Stromal cell of bone marrow (primary cell): ENCODE measurements around the gene COA5.

Experiments used
- DNase-seq: peaks from one replicate; pipeline ENCODE4 v3.0.0-alpha.2; 2012; ENCODE audit warnings: low read depth

Gene COA5

DNA sequence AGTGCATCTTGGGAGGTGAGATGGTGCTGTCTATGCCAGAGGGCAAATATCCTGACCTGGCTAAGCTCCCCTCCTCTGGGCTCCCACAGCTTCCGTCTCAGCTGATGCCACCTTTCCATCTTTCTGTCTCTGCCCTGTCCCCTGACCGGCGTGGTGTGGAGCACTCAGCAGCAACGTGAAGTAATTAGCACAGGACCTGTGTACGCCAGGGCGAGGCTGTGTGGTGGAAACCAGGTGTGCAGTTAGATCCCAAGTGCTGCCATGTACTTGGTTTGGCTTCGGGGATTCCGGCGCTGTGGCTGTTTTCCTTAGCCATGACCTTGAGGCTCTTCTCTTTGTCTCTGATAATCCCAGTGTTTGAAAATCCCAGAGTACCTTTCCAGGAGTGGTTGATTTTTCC is 36.5 kb downstream of the COA5 start:
- DNase-seq: no peak

DNA sequence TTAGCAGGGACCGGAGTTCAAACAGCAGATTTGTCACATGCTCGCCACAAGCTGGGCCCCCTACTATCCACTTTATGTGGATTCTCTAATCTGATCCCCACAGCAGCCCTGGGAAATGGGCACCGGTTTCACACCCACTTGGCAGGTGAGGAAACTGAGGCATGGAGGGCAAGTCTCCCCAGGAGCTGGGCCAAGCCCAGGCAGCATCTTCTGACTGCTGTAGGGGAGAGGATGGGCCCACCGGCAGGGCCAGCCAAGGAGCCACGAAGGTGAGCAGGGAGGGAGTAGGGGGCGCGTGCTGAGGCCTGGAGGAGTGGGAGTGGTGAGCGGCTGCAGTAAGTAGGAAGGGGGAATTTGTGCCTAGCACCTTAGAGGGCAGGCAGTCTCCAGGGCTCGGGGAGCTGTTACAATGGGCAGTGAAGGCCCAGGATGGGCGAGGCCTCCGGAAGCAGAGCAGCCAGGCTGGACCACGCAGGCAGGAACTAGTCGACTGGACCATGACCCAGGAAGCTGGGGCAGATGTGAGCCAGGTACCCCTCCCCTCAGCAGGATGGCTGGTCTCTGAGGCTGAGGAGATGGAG is 37.1 kb downstream of the COA5 start:
- no peak for DNase-seq

- DNase-seq: no peak
Observed at GRCh38 chr2:98570356-98570755, 38.0 kb downstream of the COA5 start.

- DNase-seq: no peak
Observed at GRCh38 chr2:98569915-98570314, 38.4 kb downstream of the COA5 start.

DNA sequence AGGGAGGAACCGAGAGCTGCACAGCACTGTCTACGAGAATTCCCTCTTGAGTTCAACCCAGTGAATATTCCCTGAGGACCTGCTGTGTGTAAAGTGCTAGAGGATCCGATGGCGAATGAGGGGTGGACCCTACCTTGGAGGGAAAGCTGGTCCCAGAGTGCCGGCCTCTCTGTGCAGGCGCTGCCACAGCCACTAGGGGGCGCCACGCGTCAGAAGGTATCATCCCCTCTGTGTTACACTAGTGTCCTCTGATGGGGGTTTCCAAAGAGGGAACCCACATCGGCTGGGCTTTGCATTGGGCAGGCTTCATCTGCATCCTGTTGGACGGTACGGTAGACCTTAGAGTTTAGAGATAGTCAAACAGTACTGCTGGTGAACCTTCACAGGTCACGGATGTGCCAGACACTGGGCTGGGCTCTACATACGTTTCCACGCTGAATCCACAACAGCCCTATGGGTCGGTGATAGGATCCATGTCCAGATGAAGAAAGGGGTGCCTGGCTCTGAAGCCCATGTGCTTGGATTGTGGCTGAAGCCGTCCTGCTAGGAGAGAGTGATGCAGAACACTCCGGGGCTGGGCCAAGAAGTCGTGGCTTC is 39.0 kb downstream of the COA5 start:
- DNase-seq: no peak

DNA sequence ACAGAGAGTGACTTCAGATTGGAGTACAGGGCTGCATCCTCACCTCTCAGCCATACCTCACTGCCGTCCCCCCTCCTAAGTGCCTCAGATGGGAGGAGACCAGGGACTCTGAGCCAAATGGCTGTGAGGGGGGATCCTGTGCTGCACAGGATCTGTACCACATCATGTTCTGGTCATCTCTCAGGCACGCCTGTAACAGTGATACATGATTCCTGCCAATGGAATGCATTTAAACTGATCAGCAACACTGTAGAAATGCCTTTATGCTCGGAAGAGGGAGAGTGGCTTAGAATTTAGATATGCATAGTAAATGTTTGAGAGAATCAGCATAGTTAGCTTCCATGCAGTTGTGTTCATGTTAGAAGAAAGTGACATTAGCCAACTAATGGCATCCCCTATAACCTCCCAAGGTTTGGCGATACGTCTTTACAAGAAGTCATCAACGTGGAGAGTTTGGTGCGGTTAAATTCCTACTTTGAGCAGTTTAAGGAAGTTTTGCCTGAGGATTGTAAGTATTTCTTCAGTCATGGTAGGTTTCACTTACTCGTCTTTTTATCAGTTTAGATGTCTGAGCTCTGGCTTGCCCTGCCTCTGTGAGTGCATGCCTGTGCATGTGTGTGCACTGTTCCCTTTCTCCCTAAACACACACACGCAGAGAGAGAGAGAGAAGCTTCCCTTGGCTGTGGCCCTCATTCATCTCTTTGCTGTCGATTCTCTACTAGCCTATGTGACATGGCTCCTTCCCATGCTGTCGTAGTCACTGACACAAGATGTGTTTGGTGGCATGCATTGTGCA is 40.0 kb downstream of the COA5 start:
- no peak for DNase-seq

DNA sequence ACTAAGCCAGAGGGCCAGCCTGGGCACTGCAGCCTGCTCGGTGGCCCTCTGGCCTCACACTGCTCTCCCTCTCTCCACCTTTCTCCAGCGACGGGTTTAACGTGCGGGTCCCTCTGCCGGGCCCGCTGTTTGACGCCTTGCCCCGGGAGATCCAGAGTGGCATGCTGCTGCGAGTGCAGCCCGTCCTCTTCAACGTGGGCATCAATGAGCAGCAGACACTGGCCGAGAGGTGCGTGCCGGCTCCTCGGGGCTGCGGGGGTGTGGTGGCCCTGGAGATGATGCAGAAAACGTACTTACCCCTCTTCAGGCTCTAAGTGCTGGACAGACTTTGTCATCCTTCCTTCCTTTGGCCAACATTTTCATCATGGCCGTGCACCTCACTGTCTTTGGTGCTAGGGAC is 42.4 kb downstream of the COA5 start:
- DNase-seq: no peak

DNA sequence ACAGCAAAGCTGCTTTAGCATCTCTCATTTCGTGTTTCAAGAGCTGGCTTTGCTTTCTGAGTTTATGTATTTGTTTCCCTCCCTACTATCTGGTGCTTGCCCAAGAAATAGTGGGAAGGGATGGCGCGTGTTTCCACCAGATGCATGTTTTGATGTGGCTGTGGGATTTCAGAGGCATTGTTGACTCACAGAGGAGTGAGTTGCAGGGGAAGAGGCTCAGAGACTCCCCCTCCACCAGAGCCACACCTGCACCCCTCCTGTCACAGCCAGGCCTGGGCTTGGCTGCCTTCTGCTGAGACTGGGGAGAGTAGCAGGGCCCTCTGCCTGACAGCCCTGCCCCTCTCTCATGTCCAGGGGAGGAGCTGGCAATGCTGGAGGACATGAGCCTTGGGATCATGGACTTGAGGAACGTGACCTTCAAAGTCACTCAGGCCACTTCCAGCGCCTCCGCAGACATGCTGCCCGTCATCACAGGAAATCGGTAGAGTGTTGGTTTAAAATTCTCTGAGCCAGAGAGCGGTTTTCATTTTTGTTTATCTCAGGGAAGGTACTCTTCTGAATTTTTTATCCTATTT is 42.9 kb downstream of the COA5 start:
- no peak for DNase-seq

GRCh38 chr2:98564541-98565132 is 43.7 kb downstream of the COA5 start:
- DNase-seq: no peak

DNA sequence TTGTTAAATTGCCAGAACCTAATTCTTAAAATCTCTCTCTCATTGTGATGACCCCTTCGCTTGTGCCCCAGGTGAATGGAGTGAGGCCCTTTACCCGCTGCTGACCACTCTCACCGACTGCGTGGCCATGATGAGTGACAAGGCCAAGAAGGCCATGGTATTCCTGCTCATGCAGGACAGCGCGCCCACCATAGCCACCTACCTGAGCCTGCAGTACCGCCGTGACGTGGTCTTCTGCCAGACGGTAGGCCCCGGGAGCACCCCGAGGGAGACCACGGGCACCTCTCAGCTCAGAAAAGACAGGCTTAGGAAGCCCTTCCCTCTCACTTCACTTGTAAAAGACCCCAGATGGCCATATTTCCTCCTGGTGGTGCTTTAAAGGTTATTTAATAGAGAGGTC is 44.9 kb downstream of the COA5 start:
- DNase-seq: no peak

DNA sequence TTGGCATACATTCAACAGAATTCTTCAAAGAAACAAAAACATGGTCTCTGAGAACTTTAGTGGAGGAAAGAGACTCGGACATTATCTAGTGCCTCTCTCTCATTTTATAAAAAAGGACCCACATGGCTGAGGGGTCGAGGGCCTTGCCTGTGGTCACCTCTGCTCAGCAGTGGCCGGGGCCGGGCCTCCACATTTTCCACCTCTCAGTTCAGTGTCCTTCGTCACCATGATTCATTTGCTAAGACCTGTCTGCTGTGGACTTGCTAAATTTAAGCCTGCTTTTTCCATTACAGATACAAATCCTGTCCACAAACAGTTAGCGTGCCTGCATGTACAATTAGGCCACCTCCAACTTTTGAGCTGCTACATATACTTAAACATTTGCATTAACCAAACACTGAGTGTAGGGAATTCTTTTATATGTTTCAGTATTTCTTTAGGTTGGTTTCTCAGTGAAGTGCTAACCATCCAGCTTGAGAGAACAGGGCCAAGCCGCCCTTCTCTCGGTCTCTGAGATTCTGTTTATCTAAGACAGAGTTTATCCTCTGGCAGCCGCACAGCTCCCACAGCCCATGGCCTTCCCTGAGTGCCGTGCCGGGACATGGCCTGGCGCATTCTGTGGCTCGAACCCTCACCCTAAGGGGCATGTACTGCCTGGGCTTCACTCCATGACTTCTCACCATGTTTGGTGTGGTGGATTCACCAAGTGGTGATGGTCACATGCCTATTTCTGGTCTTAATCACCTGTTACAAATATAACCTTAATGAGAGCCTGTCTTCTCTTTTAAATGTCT is 46.2 kb downstream of the COA5 start:
- DNase-seq: no peak

DNA sequence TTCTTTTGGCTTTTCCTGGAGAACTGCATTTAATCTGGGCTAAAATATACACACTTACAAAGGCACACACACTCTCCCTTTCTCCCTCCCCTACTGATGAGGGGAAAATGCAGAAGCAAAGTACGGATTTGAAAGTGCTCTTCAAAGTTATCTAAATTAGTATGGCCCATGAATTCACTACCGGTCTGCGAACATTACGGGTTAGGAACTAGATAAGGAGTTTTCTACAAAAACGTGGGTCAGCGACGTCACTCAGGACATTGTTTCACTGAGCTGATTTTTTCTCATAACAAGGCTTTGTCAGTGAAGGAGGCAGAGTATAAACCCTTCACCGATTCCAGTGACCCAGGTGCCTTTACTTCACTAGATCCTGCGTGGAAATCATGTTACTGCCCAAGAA is 47.3 kb downstream of the COA5 start:
- DNase-seq: no peak

DNA sequence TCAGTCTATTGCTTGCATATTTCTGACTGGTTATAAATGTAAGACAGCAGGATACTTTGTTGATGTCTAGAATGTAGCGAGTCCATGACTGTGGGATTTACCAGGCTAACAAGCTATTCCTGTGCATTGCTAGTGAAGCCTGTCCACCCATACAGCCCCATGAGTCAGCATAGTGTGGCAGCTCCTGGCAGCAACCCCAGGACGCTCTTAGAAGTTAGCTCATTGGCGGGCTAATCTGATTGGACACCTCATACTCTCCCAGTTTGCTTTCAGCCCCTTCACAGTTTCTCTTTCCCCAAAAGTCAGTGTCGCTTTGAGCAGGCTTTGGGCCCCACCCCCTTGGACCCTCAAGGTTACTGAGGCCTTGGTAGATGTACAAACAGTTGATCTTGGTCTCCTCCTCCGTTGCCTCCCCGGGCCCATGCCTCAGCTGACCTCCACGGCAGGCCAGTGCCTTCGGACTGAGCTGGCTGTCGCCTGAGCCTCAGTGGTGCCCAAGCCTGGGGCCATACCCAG is 48.0 kb downstream of the COA5 start:
- peak; percentile 69 for DNase-seq

DNA sequence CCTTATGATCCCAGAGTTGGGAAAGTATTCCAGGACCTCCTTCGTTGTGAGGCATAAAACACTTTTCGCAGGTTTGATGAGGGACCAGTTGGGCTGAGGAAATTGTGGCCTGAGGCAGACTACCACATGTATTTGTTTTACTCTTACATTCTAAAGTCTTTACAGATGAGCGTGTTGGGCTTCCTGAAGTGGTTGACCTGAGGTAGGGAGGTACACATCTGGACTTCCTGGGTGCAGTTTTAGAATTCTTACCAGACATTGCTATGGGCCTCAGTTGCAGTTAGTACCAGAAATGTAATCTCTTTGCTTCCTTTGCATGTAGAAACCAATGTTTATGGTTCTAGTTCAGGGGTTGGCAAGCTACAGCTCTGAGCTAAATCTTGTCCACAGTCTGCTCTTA is 48.7 kb downstream of the COA5 start:
- no peak for DNase-seq

GRCh38 chr2:98558852-98559530 is 49.3 kb downstream of the COA5 start:
- DNase-seq: no peak

- DNase-seq: no peak
Observed at GRCh38 chr2:98556344-98557033, 51.8 kb downstream of the COA5 start.

GRCh38 chr2:98555696-98556095 is 52.6 kb downstream of the COA5 start:
- DNase-seq: no peak

DNA sequence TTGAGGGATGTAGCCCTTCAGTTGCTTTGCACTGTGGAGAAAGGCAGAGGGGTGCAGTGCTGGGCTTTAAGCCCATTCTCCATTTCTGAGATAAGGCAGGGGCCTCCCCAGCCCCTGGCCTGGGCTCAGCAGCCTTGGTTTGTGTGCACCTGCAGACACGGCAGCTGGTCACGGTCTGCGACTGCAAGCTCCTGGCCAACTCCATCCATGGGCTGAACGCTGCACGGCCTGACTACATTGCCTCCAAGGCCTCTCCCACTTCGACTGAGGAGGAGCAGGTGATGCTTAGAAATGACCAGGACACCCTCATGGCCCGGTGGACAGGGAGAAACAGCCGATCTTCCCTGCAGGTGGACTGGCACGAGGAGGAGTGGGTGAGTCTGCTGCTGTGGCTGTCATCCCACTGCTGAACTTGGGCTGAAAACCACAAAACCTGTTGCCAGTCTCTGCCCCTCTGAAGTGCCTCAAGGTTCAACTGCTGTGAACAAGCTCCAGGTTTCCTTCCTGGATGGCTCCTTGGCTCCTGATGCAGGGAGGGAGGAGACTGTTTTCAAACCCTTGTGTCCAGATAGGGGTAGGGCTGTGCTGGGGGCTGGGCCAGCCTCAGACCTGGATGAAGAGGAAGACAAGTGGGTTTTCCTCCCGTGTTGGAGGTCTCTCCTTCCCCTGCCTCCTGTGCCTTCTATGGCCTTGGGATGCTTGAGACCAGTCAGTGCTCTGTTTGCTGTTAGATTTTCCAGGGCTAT is 54.0 kb downstream of the COA5 start:
- DNase-seq: no peak

GRCh38 chr2:98552499-98553179 is 55.7 kb downstream of the COA5 start:
- no peak for DNase-seq
